Germinal center (tissue), 1 donor: Measurements from ENCODE around the gene SLC25A28.

Experiments
- DNase-seq: peaks from one replicate; pipeline ENCODE4 v3.0.0; 2012; ENCODE audit warnings: mixed read lengths, low spot score

The SLC25A28 gene

GRCh38 chr10:99619851-99620710 lies at the start of gene SLC25A28:
SLC25A28 (minus strand) TSS chr10:99620439; CDS start chr10:99620335, 104 bp downstream.
- peak; percentile 97 for DNase-seq

DNA sequence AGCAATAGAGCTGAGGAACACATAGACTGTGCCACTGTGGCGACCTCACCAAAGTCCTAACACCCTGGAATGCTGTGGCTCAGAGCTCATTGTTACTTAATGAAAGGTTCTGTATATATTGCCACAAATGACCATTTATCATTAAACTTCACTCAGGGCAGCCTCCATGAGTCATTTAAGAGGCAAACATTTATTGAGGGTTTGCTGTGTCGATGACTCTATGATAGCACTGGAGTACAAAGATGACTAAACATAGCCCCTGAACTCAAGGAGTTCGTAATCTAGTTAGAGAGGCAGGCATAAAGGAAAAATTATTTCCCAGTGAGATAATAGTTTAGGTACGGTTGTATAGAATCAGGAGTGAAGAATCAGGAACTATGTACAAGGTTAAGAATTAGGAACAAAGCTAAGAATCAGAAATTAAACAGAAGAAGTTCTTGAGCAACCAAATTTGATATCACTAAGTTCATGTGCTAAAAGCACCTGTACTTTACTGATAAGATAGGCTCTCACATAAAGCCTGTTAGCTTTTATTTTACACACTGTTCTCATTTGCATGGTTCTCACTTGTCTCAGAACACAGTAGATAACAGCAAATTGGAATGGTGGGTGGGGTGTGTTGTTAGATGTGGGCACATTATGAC lies 47.0 kb upstream of the SLC25A28 start:
- DNase-seq, result no peak

DNA sequence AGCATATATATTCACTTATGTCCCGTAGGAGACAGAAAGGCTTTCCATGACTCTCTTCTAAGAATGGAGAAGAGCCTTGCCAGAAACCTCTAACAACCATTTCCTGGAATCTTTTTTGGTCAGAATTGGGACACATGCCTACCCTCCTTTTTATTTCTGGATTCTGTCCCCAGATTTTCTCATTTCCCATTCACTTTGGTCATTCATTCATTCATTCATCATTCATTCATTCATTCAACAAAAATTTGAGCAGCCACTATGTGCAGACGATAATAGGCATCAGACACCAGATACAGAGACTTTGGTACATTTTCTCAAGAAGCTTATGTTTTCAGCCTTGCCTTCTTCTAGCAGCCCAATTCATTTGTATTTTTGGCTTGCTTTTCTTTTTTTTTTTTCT lies 45.1 kb upstream of the SLC25A28 start:
- no peak for DNase-seq

DNA sequence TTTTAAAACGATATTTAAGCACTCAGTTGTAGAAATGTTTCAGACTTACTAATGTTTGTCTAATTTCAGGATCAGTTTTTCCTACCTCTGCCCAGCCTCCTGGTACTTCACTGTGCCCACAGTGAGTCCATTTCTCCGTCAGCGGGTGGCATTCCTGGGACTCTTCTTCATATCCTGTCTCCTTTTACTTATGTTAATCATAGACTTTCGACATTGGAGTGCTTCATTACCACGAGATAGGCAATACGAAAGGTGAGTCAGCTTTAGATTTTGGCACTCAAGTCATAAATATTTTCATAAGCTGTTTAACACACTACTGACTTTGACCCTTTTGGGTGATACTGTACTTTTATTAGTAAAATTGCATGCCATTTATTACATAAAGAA lies 41.1 kb upstream of the SLC25A28 start:
- DNase-seq, result no peak

DNA sequence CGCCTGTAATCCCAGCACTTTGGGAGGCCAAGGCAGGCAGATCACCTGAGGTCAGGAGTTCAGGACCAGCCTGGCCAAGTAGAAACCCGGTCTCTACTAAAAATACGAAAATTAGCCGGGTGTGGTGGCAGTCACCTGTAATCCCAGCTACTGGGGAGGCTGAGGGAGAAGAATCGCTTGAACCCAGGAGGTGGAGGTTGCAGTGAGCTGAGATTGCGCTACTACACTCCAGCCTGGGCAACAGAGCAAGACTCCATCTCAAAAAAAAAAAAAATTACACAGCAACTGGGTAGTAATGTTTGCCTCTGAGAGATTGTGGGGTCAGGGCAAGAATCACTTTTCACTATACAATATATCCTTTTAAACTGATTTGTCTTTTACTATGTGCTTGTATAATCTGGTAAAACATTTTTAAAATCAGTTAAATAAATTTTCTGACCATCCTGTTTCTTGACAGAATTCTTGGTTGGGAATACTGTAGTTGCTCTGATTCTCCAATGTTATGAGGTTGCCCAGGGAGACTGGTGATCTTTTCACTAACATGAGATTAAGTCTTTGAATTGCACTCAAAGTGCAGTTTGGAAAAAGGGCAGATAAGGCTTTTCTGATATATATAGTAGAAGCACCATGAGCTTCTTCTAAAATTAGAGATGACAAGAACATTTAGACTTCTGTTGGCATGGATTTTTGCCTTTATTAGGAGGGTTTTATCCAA lies 40.6 kb upstream of the SLC25A28 start:
- DNase-seq, result no peak

DNA sequence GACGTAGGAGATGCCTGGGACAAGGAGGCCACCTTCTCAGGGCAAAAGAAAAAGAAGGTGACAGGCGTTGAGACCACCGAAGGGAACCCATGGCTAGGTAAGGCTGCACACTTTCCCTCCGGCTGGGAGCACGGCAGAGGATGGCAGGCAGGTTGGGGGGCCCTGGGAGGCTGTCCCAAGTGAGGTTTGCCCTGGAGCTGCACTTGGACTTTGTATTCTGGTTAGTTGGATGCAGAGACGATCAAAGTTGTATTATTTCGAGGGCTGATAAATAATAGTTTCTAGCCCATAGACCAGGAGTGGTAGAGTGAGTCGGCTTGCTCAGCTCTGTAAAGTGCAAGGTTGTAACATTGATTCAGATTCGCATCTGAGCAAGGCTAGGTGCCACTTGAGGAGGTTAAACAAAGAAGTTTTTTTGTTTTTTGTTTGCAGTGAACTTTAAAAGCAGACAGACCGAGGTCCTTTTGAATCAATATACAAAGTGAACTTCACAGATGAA lies 39.7 kb upstream of the SLC25A28 start:
- no peak for DNase-seq

GRCh38 chr10:99659031-99659867 lies 39.0 kb upstream of the SLC25A28 start, which contains the start of gene ENTPD7:
ENTPD7 (plus strand) TSS chr10:99659509; CDS start chr10:99659957, 448 bp downstream.
- peak; percentile 98 for DNase-seq

- DNase-seq, result no peak
Observed at GRCh38 chr10:99658622-99659030, 38.4 kb upstream of the SLC25A28 start.

GRCh38 chr10:99656199-99657064 lies 36.2 kb upstream of the SLC25A28 start:
- no peak for DNase-seq

DNA sequence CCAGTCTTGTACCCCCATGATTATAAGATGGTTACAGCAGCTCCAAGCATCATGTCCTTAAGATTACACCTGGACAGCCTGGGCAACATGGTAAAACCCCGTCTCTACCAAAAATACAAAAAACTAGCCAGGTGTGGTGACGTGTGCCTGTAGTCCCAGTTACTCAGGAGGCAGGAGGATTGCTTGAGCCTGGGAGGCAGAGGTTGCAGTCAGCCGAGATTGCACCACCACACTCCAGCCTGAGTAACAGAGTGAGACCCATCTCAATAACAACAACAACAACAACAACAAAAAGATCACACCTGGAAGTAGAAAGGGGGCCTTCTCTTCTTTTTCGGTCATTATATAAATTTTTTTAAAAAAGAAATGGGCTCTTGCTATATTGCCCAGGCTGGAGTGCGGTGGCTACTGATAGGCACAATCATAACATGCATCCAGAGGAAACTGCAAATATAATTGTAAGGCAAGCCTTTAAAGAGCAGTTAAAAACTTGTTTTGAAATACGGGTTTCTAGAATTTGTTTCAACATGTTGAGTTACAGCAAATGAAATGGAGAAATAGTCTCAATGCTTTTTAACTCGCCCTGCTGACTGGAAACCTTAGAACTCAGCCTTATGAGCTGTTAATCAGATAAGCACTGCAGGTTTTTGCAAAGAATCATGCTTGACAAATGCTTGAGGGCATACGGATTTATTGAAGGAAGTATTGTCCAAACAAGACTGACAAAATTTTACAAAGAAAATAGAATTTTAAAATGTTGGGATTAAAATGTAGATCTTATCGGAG lies 34.3 kb upstream of the SLC25A28 start:
- DNase-seq, result no peak

- DNase-seq, result no peak
Observed at GRCh38 chr10:99652800-99653390, 32.7 kb upstream of the SLC25A28 start.

- no peak for DNase-seq
Observed at GRCh38 chr10:99648717-99649116, 28.5 kb upstream of the SLC25A28 start.

DNA sequence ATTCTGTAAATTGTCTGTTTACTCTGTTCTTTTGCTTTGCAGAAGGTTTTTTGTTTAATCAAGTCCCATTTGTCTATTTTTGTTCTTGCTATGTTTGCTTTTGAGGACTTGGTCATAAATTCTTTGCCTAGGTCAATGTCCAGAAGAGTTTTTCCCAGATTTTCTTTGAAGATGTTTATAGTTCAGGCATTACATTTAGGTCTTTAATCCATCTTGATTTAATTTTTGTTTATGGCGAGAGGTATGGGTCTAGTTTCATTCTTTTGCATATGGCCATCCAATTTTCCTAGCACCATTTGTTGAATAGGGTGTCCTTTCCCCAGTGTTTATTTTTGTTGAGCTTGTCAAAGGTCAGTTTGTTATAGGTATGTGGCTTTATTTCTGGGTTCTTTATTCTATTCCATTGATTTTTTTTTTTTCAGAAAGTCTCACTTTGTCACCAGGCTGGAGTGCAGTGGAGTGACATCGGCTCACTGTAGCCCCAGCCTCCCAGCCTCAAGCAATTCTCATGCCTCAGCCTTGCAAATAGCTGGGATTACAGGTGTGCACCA lies 27.4 kb upstream of the SLC25A28 start:
- no peak for DNase-seq

DNA sequence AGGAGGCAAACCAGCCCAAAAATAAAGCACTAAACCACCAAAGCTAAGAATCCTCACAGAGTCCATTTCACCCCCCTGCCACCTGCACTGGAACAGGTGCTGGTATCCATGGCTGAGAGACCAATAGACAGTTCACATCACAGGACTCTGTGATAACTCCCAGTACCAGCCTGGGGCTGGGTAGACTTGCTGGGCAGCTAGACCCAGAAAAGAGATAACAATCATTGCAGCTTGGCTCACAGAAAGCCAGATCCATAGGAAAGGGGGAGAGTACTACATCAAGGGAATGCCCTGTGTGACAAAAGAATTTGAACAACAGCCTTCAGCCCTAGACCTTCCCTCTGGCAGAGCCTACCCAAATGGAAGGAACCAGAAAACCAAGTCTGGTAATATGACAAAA lies 13.6 kb upstream of the SLC25A28 start:
- no peak for DNase-seq

- no peak for DNase-seq
Observed at GRCh38 chr10:99631496-99631895, 11.3 kb upstream of the SLC25A28 start.

GRCh38 chr10:99630991-99631390 lies 10.8 kb upstream of the SLC25A28 start:
- DNase-seq, result no peak

GRCh38 chr10:99630433-99630832 lies 10.2 kb upstream of the SLC25A28 start:
- no peak for DNase-seq

DNA sequence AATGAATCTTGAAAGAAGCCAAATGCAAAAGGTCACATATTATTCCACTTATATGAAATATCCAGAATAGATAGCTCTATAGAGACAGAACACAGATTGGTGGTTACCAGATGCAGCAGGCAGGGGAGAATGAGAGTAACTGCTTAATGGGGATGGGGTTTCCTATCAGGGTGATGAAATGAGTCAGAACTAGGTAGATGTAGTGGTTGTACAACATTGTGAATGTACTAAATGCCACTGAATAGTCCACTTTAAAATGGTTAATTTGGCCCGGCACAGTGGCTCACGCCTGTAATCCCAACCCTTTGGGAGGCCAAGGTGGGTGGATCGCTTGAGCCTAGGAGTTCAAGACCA lies 9.4 kb upstream of the SLC25A28 start:
- DNase-seq, result no peak

DNA sequence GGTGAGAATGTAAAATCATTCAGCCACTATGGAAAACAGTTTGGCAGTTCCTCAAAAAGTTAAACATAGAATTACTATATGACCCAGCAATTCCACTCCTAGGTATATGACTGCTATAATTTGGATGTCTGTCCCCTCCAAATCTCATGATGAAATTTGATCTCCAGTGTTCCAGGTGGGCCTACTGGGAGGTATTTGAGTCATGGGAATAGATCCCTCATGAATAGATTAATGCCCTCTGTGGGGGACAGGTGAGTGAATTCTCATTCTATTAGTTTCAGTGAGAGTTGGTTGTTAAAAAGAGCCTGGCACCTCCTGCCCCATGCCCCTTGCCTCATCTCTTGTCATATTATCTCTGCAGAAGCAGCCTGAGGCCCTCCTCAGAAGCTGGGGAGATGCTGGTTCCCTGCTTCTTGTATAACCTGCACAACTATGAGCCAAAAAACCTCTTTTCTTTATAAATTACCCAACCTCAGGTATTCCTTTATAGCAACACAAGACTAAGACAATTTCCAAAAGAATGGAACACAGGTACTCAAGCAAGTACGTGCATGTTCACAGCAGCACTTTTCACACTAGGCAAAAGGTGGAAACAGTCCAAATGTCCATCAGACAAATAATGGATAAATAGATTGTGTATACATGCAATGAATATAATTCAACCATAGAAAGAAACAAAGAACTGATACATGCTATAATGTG lies 8.8 kb upstream of the SLC25A28 start:
- DNase-seq, result no peak
